Measurements from ENCODE around the gene OR6N2. TPM values are rescaled to one million over a fixed set of nuclear protein-coding genes. Genes with fewer than 3 reads are reported as not detected.
A peak's percentile ranks its signal among the peaks of the same experiment; 100 is the strongest.

Gene OR6N2
- total and polyA plus RNA-seq, 9 of the 15 experiments (the other 6 are each of a cell fraction or from before 2014, with no cell fraction given) = not detected

DNA sequence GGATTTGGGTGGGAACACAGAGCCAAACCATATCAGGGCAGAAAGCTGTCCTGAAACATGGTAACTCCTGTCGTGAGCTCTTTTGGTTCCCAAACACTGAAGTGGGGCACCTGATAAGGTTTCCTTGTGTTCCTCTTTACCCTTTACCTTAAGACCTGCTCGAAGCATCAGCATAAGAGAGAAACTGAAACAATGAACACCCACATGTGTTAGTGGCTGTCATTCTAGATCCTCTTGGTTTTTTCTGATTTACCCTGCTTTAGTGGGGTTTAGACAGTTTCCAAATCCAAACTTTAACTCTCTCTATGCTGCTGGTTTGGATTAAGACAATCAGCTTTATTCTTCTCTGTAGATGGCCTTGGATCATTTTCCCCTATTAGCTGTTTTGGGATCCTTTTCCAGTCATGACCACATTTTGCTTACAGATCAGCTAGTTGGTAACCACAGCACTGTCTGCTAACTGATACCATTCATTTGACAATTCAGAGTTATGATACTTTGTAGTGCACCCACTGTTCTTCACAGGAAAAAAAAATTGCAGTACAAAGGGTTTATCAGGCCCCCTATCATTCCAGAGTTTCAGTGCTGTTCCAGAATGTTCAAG, 49.2 kb upstream of the OR6N2 start:
- Histone ChIP-seq H4K20me1 (replicated peaks; ENCODE audit: control insufficient read depth, insufficient read depth, low read length) (no peaks in the 10 kb centered on the region), H3K9ac (ENCODE audit: insufficient read depth in 1 of 2, low read depth in 2 of 2, low read length in 2 of 2) (no peak overlapping the region), H3K27ac (ENCODE audit: extremely low read depth, low read depth, low read length) (no peak overlapping the region), H3K79me2 (ENCODE audit: control insufficient read depth, insufficient read depth, low read length) (no peaks in the 10 kb centered on the region), H2AFZ (ENCODE audit: low read depth, low read length) (peak overlapping the region; percentile 44; the same call in 1 of the 2 replicates), H3K27me3 (ENCODE audit: control insufficient read depth in 2 of 2, insufficient read depth in 2 of 2, low read length in 2 of 2) (no peaks in the 10 kb centered on the region), H3K9me1 (ENCODE audit: control insufficient read depth, insufficient read depth, low read length) (no peaks in the 10 kb centered on the region), H3K4me1 (replicated peaks in 1 of 2; ENCODE audit: control insufficient read depth in 2 of 2, insufficient read depth in 2 of 2, low read length in 2 of 2) (no peaks in the 10 kb centered on the region; a peak in 1 of 5 replicates), H3K36me3 (ENCODE audit: control insufficient read depth, insufficient read depth, low read length) (no peaks in the 10 kb centered on the region), H3K9me3 (replicated peaks; ENCODE audit: control insufficient read depth, insufficient read depth, low read depth, low read length) (no peaks in the 10 kb centered on the region; the same call in 1 of the 2 replicates), H3K4me3 (no peak overlapping the region), H3K4me2 (ENCODE audit: insufficient read depth, low read length) (no peak overlapping the region)
- FAIRE-seq (no peak), DNase-seq (ENCODE audit: extremely low read depth in 1 of 4, low spot score in 3 of 4) (no peak), ATAC-seq (no peak)
- WGBS (ENCODE audit: insufficient coverage, low coverage, missing lambda C conversion rate) = 29% methylated on average over 2 of the region's 2 CpGs
- BruUV-seq (replicated peaks) = no TSS peak
- ChIA-PET CTCF (ENCODE audit: low intra/inter-chr PET ratio) (no interaction called here), POLR2A (no interaction called here)
- intact Hi-C loops (cut with micrococcal nuclease) = no loop called here
- in situ Hi-C loops (cut with MboI) = no loop called here
- TF ChIP-seq, protein P1, sequence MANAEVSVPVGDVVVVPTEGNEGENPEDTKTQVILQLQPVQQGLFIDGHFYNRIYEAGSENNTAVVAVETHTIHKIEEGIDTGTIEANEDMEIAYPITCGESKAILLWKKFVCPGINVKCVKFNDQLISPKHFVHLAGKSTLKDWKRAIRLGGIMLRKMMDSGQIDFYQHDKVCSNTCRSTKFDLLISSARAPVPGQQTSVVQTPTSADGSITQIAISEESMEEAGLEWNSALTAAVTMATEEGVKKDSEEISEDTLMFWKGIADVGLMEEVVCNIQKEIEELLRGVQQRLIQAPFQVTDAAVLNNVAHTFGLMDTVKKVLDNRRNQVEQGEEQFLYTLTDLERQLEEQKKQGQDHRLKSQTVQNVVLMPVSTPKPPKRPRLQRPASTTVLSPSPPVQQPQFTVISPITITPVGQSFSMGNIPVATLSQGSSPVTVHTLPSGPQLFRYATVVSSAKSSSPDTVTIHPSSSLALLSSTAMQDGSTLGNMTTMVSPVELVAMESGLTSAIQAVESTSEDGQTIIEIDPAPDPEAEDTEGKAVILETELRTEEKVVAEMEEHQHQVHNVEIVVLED (CRISPR knock-in tag; IDR thresholded peaks at IDR 0.05) = no peak
- TF ChIP-seq KDM5B (IDR thresholded peaks at IDR 0.05; ENCODE audit: insufficient replicate concordance, low read depth, low read length) = no peak
- no peak for TF ChIP-seq ZNF23 (CRISPR knock-in tag; IDR thresholded peaks at IDR 0.05)
- TF ChIP-seq ELF2 (CRISPR knock-in tag; IDR thresholded peaks at IDR 0.05) = no peak
- TF ChIP-seq SMARCA5 (IDR thresholded peaks at IDR 0.05) = no peak
- no peak for TF ChIP-seq ZNF707 (CRISPR knock-in tag; conservative IDR thresholded peaks at IDR 0.05)
- no peak for TF ChIP-seq KHSRP (IDR thresholded peaks at IDR 0.05)
- TF ChIP-seq, protein P2, sequence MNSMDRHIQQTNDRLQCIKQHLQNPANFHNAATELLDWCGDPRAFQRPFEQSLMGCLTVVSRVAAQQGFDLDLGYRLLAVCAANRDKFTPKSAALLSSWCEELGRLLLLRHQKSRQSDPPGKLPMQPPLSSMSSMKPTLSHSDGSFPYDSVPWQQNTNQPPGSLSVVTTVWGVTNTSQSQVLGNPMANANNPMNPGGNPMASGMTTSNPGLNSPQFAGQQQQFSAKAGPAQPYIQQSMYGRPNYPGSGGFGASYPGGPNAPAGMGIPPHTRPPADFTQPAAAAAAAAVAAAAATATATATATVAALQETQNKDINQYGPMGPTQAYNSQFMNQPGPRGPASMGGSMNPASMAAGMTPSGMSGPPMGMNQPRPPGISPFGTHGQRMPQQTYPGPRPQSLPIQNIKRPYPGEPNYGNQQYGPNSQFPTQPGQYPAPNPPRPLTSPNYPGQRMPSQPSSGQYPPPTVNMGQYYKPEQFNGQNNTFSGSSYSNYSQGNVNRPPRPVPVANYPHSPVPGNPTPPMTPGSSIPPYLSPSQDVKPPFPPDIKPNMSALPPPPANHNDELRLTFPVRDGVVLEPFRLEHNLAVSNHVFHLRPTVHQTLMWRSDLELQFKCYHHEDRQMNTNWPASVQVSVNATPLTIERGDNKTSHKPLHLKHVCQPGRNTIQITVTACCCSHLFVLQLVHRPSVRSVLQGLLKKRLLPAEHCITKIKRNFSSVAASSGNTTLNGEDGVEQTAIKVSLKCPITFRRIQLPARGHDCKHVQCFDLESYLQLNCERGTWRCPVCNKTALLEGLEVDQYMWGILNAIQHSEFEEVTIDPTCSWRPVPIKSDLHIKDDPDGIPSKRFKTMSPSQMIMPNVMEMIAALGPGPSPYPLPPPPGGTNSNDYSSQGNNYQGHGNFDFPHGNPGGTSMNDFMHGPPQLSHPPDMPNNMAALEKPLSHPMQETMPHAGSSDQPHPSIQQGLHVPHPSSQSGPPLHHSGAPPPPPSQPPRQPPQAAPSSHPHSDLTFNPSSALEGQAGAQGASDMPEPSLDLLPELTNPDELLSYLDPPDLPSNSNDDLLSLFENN (IDR thresholded peaks at IDR 0.05; ENCODE audit: low read depth in 2 of 2, low read length in 2 of 2) = no peak
- TF ChIP-seq RUNX1 (IDR thresholded peaks at IDR 0.05; ENCODE audit: low read depth) = no peak
- TF ChIP-seq, protein P3, sequence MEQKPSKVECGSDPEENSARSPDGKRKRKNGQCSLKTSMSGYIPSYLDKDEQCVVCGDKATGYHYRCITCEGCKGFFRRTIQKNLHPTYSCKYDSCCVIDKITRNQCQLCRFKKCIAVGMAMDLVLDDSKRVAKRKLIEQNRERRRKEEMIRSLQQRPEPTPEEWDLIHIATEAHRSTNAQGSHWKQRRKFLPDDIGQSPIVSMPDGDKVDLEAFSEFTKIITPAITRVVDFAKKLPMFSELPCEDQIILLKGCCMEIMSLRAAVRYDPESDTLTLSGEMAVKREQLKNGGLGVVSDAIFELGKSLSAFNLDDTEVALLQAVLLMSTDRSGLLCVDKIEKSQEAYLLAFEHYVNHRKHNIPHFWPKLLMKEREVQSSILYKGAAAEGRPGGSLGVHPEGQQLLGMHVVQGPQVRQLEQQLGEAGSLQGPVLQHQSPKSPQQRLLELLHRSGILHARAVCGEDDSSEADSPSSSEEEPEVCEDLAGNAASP (IDR thresholded peaks at IDR 0.05) = no peak
- TF ChIP-seq, protein P4, sequence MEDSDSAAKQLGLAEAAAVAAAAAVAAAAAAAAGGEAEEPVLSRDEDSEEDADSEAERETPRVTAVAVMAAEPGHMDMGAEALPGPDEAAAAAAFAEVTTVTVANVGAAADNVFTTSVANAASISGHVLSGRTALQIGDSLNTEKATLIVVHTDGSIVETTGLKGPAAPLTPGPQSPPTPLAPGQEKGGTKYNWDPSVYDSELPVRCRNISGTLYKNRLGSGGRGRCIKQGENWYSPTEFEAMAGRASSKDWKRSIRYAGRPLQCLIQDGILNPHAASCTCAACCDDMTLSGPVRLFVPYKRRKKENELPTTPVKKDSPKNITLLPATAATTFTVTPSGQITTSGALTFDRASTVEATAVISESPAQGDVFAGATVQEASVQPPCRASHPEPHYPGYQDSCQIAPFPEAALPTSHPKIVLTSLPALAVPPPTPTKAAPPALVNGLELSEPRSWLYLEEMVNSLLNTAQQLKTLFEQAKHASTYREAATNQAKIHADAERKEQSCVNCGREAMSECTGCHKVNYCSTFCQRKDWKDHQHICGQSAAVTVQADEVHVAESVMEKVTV (CRISPR knock-in tag; IDR thresholded peaks at IDR 0.05) = no peak
- no peak for TF ChIP-seq ZNF12 (CRISPR knock-in tag; IDR thresholded peaks at IDR 0.05)

All from K562 (cell line).